GM21619 (cell line): ENCODE data around the gene ZNF267.
"Not testable (repeated sequence)": the region's sequence is repeated elsewhere in the genome, so short reads cannot be mapped to it uniquely, and the experiment has no call there.

ENCODE experiments used
- ATAC-seq: cut with Tn5 transposase; IDR thresholded peaks from one replicate; pipeline ENCODE4 v1.9.1; 2021; ENCODE audit not compliant: unreplicated experiment

Gene ZNF267

GRCh38 chr16:31873556-31874365, at the start of gene ZNF267:
ZNF267 (plus strand) TSS chr16:31873807; CDS start chr16:31873967, 160 bp downstream.
- ATAC-seq: peak; percentile 34

GRCh38 chr16:31833047-31833446, 40.6 kb upstream of the ZNF267 start:
- no peak for ATAC-seq

DNA sequence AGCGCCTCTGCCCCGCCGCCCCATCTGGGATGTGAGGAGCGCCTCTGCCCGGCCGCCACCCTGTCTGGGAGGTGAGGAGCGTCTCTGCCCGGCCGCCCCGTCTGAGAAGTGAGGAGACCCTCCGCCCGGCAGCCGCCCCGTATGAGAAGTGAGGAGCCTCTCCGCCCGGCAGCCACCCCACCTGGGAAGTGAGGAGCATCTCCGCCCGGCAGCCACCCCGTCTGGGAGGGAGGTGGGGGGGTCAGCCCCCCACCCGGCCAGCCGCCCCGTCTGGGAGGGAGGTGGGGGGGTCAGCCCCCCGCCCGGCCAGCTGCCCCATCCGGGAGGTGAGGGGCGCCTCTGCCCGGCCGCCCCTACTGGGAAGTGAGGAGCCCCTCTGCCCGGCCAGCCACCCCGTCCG, 37.2 kb upstream of the ZNF267 start:
- ATAC-seq: not testable (repeated sequence)

DNA sequence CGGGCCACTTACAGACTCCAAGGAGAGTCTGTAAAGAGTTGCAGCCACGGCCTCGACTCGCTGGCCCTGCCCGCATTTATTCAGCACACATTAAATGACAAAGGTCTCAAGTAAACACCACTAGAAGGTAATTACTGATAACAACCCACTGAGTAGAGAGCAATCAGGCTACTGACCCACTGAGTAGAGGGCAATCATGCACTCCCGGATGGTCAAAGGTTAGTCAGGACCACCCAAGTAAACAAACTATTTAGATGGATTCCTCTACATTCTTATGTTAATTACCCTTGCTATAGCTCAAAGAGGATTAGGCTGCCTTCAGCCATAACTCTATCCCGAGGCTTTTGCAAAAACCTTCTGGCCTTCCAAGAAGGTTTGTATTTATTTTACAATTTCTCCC, 30.7 kb upstream of the ZNF267 start:
- no peak for ATAC-seq

DNA sequence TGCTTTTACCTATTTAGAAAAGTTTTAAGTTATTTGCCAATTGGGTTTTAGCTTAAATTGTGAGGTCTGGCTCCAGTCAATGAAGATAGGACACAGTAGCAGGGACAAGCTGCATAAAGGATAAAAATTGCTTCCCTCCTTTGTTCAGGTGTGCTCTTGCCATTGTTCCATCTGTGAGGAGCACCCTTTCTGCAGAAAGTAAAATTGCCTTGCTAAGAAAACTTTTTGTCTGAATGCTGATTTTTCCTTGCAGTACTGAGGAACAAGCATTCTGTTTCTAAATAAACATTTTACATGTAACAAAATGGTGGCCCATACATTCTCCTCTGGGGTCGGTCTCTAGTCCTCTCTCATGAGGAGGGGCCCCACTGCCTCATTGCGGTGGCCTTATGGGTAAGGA, 25.0 kb upstream of the ZNF267 start:
- ATAC-seq: not testable (repeated sequence)

DNA sequence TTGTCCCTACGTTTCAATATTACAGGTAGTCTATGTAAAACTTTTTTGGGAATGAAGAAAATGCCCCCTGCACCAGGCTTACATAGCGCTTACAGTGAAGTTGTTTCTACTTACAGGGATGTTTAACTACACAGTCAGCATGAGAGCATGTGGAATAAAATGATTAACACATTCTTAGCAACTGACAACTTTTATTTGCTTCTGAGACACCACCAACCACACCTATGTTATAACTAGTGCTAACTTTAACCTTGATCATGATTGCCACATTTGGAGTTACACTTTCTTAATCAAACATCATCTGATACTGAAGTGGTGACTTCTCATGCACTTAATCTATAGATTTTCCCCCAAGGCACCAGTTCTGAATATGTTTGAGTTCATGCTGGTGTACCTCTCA, 20.3 kb upstream of the ZNF267 start:
- no peak for ATAC-seq

- no peak for ATAC-seq
Measured at GRCh38 chr16:31860508-31860907, 13.1 kb upstream of the ZNF267 start.

- no peak for ATAC-seq
Measured at GRCh38 chr16:31861455-31861854, 12.2 kb upstream of the ZNF267 start.

DNA sequence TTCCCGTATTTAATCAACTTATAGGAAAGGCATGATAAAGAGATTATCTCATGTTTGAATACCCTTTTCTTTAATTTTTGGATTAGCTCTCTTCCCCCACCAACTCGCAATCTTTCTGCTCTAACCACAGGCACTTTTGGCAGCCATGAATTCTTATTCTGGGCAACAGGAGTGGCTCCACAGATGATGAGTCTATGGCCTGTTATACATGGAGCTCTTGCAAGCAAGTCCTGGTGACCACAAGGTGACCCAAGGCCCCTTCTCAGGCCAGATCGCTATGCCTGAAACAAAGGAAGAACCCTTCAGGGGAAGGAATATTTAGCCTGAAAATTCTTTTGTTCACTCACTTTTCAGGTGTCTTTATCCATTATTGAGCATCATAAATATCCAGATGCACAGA, 10.8 kb upstream of the ZNF267 start:
- ATAC-seq: no peak

DNA sequence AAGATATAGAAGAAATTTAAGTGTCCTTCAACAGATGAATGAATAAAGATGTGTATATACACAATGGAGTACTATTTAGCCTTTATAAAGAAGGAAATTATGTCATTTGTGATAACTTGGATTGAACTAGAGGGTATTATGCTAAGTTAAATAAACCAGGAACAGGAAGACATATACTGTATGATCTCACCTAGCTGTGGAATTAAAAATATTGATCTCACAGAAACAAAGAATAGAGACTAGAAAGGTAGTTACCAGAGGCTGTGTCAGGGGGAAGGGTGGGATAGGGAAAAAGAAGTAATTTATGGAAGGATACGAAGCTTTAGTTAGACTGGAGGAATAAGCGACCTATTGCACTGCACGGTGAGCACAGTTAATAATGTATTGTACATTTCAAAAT, 5.4 kb upstream of the ZNF267 start:
- no peak for ATAC-seq

DNA sequence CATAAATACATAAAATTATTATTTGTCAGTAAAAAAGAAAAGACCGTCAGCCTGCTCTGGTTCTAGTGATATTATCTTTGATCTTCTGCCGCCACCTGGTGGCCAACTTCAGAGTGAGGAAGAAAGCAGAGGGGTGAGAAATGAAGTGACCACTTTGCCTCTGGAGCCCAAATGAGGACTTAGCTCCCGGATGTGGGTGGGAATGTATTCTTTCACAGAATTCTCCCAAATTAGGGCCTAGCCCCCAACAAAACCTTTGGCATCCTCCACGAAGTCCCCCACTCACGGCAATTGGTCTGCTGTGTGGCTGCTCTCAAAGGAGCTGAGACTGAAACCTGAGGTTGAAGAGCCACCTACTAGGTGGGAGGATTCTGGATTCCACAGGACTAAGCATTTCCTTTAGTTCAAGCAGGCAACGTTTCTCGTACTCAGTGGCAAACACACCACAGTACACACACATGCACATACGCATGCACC, 4.9 kb upstream of the ZNF267 start:
- ATAC-seq: peak; percentile 41

GRCh38 chr16:31869511-31870201, 4.0 kb upstream of the ZNF267 start:
- peak; percentile 33 for ATAC-seq

- ATAC-seq: no peak
Measured at GRCh38 chr16:31870809-31871208, 2.8 kb upstream of the ZNF267 start.

DNA sequence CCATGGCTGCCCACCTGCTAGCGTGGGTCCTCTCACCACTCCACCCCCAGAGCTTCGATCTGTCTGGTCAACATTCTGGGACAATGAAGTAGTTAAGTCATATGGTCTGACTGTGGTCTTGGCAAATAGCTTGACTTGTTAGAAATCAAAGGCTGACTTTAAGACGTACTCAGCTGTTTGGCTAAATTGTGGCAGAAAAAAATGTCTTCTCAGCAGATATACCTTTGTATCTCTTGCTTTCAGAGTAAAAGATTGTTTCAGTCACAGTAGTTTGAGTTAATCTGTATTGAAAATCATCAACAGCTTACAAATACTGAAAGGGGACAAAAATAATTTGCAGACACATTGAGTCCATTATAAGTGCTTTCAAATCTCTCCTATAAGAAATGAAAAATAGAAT, 2.1 kb upstream of the ZNF267 start:
- no peak for ATAC-seq

DNA sequence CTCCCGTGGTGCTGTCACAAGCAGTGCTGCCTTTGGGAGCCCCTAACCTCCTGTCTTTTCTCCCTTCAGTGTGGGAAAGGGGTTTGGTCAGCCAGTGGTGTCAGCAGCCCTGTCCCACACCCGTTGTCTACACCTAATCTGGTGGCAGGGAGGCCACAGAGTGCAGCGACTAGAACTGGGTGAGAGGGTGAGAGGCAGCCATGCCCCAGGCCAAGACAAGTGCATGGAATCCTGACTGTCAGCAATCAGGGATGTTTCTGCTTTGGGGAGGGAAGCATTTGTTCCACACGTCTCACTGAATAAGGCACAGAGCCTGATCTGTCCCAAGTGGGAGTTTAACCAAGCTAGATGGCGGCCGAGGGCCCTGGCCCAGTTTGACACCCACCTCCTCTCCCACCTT, 1.4 kb upstream of the ZNF267 start:
- ATAC-seq: no peak

DNA sequence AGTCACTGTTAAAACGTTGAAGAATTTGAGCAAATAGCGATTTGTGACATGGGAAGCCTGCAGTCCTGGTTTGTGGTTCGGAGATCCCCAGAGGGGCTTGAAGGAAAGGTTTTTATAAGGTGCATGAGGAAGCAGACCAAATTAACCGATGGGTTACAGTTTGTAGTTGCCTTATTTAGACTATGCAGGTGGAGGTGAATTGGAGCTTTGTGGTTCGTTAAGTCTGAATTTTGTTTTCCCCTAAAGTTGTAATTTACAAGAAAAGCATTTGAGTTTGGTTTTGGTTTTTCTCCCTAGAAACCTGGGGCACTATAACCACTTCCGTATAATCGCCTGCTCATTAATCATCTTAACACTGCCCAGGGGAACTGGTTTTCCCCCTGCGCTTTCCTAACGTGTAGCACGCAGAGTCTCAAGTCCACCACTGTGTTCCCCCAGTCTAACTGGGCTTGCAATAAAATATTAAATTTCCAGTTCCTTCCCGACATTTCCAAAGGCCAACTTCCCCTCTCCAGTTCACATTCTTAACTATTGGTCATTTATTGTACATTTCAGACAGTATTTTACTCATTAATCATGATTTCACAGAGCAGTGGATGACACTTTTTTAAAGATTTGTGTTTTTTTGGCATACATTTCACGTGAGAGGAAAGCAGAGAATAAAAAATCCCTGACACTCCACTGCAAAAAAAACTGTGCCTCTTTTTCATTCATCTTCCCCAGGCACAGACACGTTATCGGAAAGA, 932 bp downstream of the ZNF267 start:
- peak; percentile 41 for ATAC-seq

- no peak for ATAC-seq
Measured at GRCh38 chr16:31875112-31875803, 1.7 kb downstream of the ZNF267 start.

GRCh38 chr16:31875928-31876547, 2.4 kb downstream of the ZNF267 start:
- ATAC-seq: no peak

DNA sequence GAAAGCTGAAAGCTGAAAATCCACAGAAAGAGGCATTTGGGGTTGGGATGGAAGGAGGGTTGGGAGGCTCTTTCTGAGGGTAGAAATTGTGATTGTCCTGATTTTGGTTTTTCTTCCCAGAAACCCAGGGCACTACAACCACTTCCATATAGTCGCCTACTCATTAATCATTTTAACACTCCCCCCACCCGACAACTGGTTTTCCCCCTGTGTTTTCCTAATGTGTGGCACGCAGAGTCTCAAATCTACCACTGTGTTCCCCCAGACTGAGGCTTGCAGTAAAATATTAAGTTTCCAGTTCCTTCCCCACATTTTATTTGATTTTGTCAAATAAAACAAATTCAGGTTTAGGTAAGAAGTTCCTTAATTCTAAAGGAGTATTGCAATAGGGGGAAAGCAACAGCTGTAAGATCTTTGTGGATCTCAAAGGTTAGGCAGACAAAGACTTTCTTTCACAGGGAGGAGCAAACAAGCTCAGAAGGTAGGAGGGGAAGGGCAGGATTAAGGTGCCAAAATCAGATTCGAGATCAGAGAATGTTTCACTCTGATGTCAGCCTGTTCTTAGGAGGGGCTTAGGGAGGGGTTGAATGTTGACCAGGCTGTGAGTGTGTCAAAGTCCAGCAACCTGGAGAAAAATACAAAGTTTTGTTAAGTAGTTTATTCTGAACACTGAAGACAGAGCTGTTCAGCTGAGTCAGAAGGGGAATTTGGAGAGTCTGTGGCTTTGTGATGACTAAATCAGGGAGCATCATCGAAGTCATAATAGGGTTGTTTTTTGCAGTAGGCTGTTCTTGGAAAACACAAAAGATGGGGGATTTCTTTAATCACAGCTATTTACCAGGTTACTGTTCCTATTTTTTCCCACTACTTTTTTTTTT, 3.6 kb downstream of the ZNF267 start:
- ATAC-seq: peak; percentile 58
